GM18519 (cell line): ENCODE data around the gene CACNG4.
"Not testable (repeated sequence)": the region's sequence is repeated elsewhere in the genome, so short reads cannot be mapped to it uniquely, and the experiment has no call there.

Source experiments
- ATAC-seq: cut with Tn5 transposase; IDR thresholded peaks from one replicate; pipeline ENCODE4 v1.9.1; 2021; ENCODE audit warnings: mild to moderate bottlenecking, moderate library complexity; ENCODE audit not compliant: unreplicated experiment, low FRiP score

Gene CACNG4

GRCh38 chr17:67040652-67041051, 76.1 kb downstream of the CACNG4 start:
- ATAC-seq, result no peak

- not testable (repeated sequence) for ATAC-seq
Measured at GRCh38 chr17:67041119-67041518, 76.6 kb downstream of the CACNG4 start.

GRCh38 chr17:67041531-67041930, 77.0 kb downstream of the CACNG4 start:
- no peak for ATAC-seq

- no peak for ATAC-seq
Measured at GRCh38 chr17:67041941-67042899, 77.7 kb downstream of the CACNG4 start.

- no peak for ATAC-seq
Measured at GRCh38 chr17:67043283-67043682, 78.8 kb downstream of the CACNG4 start.

GRCh38 chr17:67044016-67044772, 79.7 kb downstream of the CACNG4 start, which contains the start of gene CACNG1:
TSS of gene CACNG1 (plus strand) at chr17:67044554. CDS start at chr17:67044661, 107 bp downstream.
- ATAC-seq, result no peak

GRCh38 chr17:67044940-67045339, 80.4 kb downstream of the CACNG4 start:
- no peak for ATAC-seq

GRCh38 chr17:67046398-67046797, 81.9 kb downstream of the CACNG4 start:
- no peak for ATAC-seq

GRCh38 chr17:67047382-67047781, 82.9 kb downstream of the CACNG4 start:
- no peak for ATAC-seq

- no peak for ATAC-seq
Measured at GRCh38 chr17:67049025-67049739, 84.7 kb downstream of the CACNG4 start.

- ATAC-seq, result no peak
Measured at GRCh38 chr17:67050066-67050465, 85.6 kb downstream of the CACNG4 start.

- no peak for ATAC-seq
Measured at GRCh38 chr17:67050471-67051154, 86.1 kb downstream of the CACNG4 start.

- ATAC-seq, result no peak
Measured at GRCh38 chr17:67051155-67051538, 86.6 kb downstream of the CACNG4 start.

GRCh38 chr17:67051837-67052236, 87.3 kb downstream of the CACNG4 start:
- ATAC-seq, result no peak

- ATAC-seq, result no peak
Measured at GRCh38 chr17:67052720-67053437, 88.4 kb downstream of the CACNG4 start.

- ATAC-seq, result no peak
Measured at GRCh38 chr17:67053438-67054000, 89.0 kb downstream of the CACNG4 start.

GRCh38 chr17:67054011-67054591, 89.6 kb downstream of the CACNG4 start:
- no peak for ATAC-seq

- ATAC-seq, result no peak
Measured at GRCh38 chr17:67054608-67055007, 90.1 kb downstream of the CACNG4 start.

GRCh38 chr17:67055041-67055443, 90.5 kb downstream of the CACNG4 start:
- ATAC-seq, result no peak
